GM12878 (cell line): Measurements from ENCODE around the gene GSE1. TPM values are rescaled to one million over a fixed set of nuclear protein-coding genes. Genes with fewer than 3 reads are reported as not detected.
A peak's percentile ranks its signal among the peaks of the same experiment; 100 is the strongest.

Experiments used
- ATF2 ChIP-seq: IDR thresholded peaks from 2 replicates; pipeline ENCODE4 v1.6.1; 2012; ENCODE audit warnings: low read length, inconsistent platforms
- CBX5 ChIP-seq: sonication (generic); IDR thresholded peaks from 2 replicates; pipeline ENCODE4 v1.6.1; 2016; ENCODE audit warnings: low read depth, moderate library complexity, mild to moderate bottlenecking, inconsistent platforms
- CEBPB ChIP-seq, 2 experiments: fragments of 150-350 bp in 1 of 2; IDR thresholded peaks; 2 replicates each; pipeline ENCODE4 v1.6.1; 2012 to 2014; ENCODE audit warnings: low read depth in 2 of 2, low read length in 2 of 2, borderline replicate concordance in 1 of 2, inconsistent platforms in 1 of 2
- CHD1 ChIP-seq: IDR thresholded peaks from 2 replicates; pipeline ENCODE4 v1.6.1; 2012; ENCODE audit warnings: low read depth, low read length, improper control_type of control experiment
- CUX1 ChIP-seq: IDR thresholded peaks from 2 replicates; pipeline ENCODE4 v1.6.1; 2012; ENCODE audit warnings: improper control_type of control experiment, low read depth, low read length; ENCODE audit not compliant: insufficient replicate concordance
- FOXK2 ChIP-seq: fragments of 450-650 bp; IDR thresholded peaks from 2 replicates; pipeline ENCODE4 v1.6.1; 2017; ENCODE audit warnings: mild to moderate bottlenecking, moderate library complexity
- HSF1 ChIP-seq: fragments of 150-350 bp; IDR thresholded peaks from 2 replicates; pipeline ENCODE4 v1.6.1; 2014; ENCODE audit warnings: mild to moderate bottlenecking, low read depth, low read length
- KDM1A ChIP-seq: fragments of 200-600 bp; sonication (generic); IDR thresholded peaks from 2 replicates; pipeline ENCODE4 v1.6.1; 2016; ENCODE audit warnings: borderline replicate concordance
- KLF5 ChIP-seq: fragments of 450-650 bp; IDR thresholded peaks from 2 replicates; pipeline ENCODE4 v1.6.1; 2014; ENCODE audit warnings: mild to moderate bottlenecking; ENCODE audit not compliant: partially characterized antibody
- MTA3 ChIP-seq: IDR thresholded peaks from 2 replicates; pipeline ENCODE4 v1.6.1; 2012; ENCODE audit warnings: low read length, inconsistent platforms, borderline replicate concordance
- MYC ChIP-seq: IDR thresholded peaks from 2 replicates; pipeline ENCODE4 v1.6.1; 2011; ENCODE audit warnings: mild to moderate bottlenecking, low read length, moderate library complexity, inconsistent platforms; ENCODE audit not compliant: insufficient read depth, insufficient replicate concordance, insufficient read length, severe bottlenecking
- NRF1 ChIP-seq: conservative IDR thresholded peaks from 2 replicates; pipeline ENCODE4 v1.6.1; 2011; ENCODE audit warnings: mild to moderate bottlenecking, low read depth, low read length, improper control_type of control experiment
- SP1 ChIP-seq: IDR thresholded peaks from one replicate; pipeline ENCODE4 v1.6.1; 2011; ENCODE audit warnings: low read depth, low read length
- USF1 ChIP-seq: IDR thresholded peaks from 2 replicates; pipeline ENCODE4 v1.6.1; 2011; ENCODE audit warnings: borderline replicate concordance, low read depth, mild to moderate bottlenecking, moderate library complexity, mixed read lengths, low read length; ENCODE audit not compliant: insufficient read depth; ENCODE audit errors: extremely low read length
- WRNIP1 ChIP-seq: IDR thresholded peaks from 2 replicates; pipeline ENCODE4 v1.6.1; 2011; ENCODE audit warnings: low read depth, low read length, improper control_type of control experiment, borderline replicate concordance
- ZNF384 ChIP-seq: IDR thresholded peaks from 2 replicates; pipeline ENCODE4 v1.6.1; 2012; ENCODE audit warnings: low read depth, mild to moderate bottlenecking, low read length, improper control_type of control experiment, borderline replicate concordance
- ZNF622 ChIP-seq: fragments of 450-650 bp; IDR thresholded peaks from 2 replicates; pipeline ENCODE4 v1.6.1; 2017; ENCODE audit warnings: mild to moderate bottlenecking, inconsistent platforms
- polyA plus RNA-seq, 11 experiments: library from polyadenylated mRNA; depleted of rRNA in 4 of 11; unstranded in 6 of 11; stranded (reverse) in 5 of 11; fragments of >200 nt; fragmentation: Nextera tagmentation in 4 of 11; fragmentation: Illumina TruSeq in 1 of 11; extraction: Ambion mirVana in 4 of 11; extraction: Trizol in 1 of 11; gene quantifications; 1 replicate in 1 of 11; 2 replicates in 10 of 11; pipeline versions ENCODE4 v1.2.1 to v1.2.3, GENCODE V29; 2011 to 2016; ENCODE audit warnings: inconsistent platforms in 2 of 11, missing spikeins in 2 of 11, low read depth in 1 of 11
- total RNA-seq, 4 experiments: library from RNA; depleted of rRNA in 3 of 4; stranded (reverse); fragments of >200 nt in 3 of 4; fragmentation: Illumina TruSeq in 1 of 4; extraction: Trizol in 1 of 4; gene quantifications; 2 replicates each; pipeline versions ENCODE4 v1.2.1 to v1.2.3, GENCODE V29; 2013 to 2021
- TF ChIP-seq, protein P1 (sequence below), 3 experiments: IDR thresholded peaks in 2 of 3; conservative IDR thresholded peaks in 1 of 3; 2 replicates each; pipeline ENCODE4 v1.5.1; 2011; ENCODE audit warnings: low read depth in 3 of 3, low read length in 3 of 3, mild to moderate bottlenecking in 3 of 3, control low read depth in 2 of 3, moderate library complexity in 2 of 3, inconsistent platforms in 1 of 3, mixed read lengths in 1 of 3; ENCODE audit not compliant: control insufficient read depth in 2 of 3, insufficient read depth in 1 of 3; ENCODE audit errors: extremely low read depth in 1 of 3

The GSE1 gene
- total and polyA plus RNA-seq, 10 of the 15 experiments (the other 5 are each of a cell fraction or from before 2014, with no cell fraction given): 4.6 to 58.7 (median 18.2) TPM

- TF ChIP-seq CHD1 (no peak), CUX1 (no peak), KDM1A (no peak), ATF2 (no peak), KLF5 (peak; percentile 45), ZNF384 (no peak), WRNIP1 (no peak), CBX5 (no peak), USF1 (no peak), ZNF622 (no peak), MYC (no peak), CEBPB (IDR thresholded peaks at IDR 0.05; ENCODE audit: borderline replicate concordance in 1 of 2, low read depth in 2 of 2, low read length in 2 of 2) (no peak), NRF1 (no peak), FOXK2 (no peak), MTA3 (no peak), HSF1 (no peak), SP1 (peak; percentile 94)
- TF ChIP-seq, protein P1, sequence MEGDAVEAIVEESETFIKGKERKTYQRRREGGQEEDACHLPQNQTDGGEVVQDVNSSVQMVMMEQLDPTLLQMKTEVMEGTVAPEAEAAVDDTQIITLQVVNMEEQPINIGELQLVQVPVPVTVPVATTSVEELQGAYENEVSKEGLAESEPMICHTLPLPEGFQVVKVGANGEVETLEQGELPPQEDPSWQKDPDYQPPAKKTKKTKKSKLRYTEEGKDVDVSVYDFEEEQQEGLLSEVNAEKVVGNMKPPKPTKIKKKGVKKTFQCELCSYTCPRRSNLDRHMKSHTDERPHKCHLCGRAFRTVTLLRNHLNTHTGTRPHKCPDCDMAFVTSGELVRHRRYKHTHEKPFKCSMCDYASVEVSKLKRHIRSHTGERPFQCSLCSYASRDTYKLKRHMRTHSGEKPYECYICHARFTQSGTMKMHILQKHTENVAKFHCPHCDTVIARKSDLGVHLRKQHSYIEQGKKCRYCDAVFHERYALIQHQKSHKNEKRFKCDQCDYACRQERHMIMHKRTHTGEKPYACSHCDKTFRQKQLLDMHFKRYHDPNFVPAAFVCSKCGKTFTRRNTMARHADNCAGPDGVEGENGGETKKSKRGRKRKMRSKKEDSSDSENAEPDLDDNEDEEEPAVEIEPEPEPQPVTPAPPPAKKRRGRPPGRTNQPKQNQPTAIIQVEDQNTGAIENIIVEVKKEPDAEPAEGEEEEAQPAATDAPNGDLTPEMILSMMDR (IDR thresholded peaks at IDR 0.05 in 2 of 3, conservative IDR thresholded peaks at IDR 0.05 in 1 of 3; ENCODE audit: control insufficient read depth in 2 of 3, extremely low read depth in 1 of 3, insufficient read depth in 1 of 3, low read depth in 3 of 3, low read length in 3 of 3): no peak
Measured at GRCh38 chr16:85688586-85689284, 75.6 kb downstream of the GSE1 start, which contains the start of gene GINS2 (continued).
